Activated T-cell treated with anti-CD3 and anti-CD28 coated beads for 24 hours (primary cell): ENCODE results near the gene TEX2.
"Not testable (repeated sequence)": the region's sequence is repeated elsewhere in the genome, so short reads cannot be mapped to it uniquely, and the experiment has no call there.

ENCODE experiments used
- DNase-seq: peaks from one replicate; pipeline ENCODE4 v3.0.0-alpha.2; 2020; ENCODE audit warnings: low read depth

Gene TEX2

GRCh38 chr17:64213995-64214811 is 48.9 kb downstream of the TEX2 start:
- DNase-seq, result no peak

- no peak for DNase-seq
Measured at GRCh38 chr17:64212122-64212521, 50.9 kb downstream of the TEX2 start.

- DNase-seq, result no peak
Measured at GRCh38 chr17:64209983-64210382, 53.1 kb downstream of the TEX2 start.

- no peak for DNase-seq
Measured at GRCh38 chr17:64209356-64209941, 53.6 kb downstream of the TEX2 start.

GRCh38 chr17:64208656-64209055 is 54.4 kb downstream of the TEX2 start:
- not testable (repeated sequence) for DNase-seq

- no peak for DNase-seq
Measured at GRCh38 chr17:64205804-64206203, 57.3 kb downstream of the TEX2 start.

GRCh38 chr17:64203630-64204029 is 59.4 kb downstream of the TEX2 start:
- DNase-seq, result no peak

GRCh38 chr17:64202683-64203344 is 60.2 kb downstream of the TEX2 start:
- DNase-seq, result no peak

- no peak for DNase-seq
Measured at GRCh38 chr17:64200080-64201032, 62.7 kb downstream of the TEX2 start.

- no peak for DNase-seq
Measured at GRCh38 chr17:64198331-64199090, 64.5 kb downstream of the TEX2 start.

GRCh38 chr17:64196601-64197000 is 66.5 kb downstream of the TEX2 start:
- no peak for DNase-seq

- no peak for DNase-seq
Measured at GRCh38 chr17:64193561-64193960, 69.5 kb downstream of the TEX2 start.

- DNase-seq, result no peak
Measured at GRCh38 chr17:64192589-64192988, 70.5 kb downstream of the TEX2 start.

GRCh38 chr17:64190472-64190871 is 72.6 kb downstream of the TEX2 start:
- no peak for DNase-seq

GRCh38 chr17:64188088-64188487 is 75.0 kb downstream of the TEX2 start:
- DNase-seq, result no peak

GRCh38 chr17:64187093-64187895 is 75.8 kb downstream of the TEX2 start:
- DNase-seq, result no peak

- DNase-seq, result no peak
Measured at GRCh38 chr17:64186171-64187092, 76.6 kb downstream of the TEX2 start.

GRCh38 chr17:64185557-64185956 is 77.5 kb downstream of the TEX2 start:
- not testable (repeated sequence) for DNase-seq

- DNase-seq, result no peak
Measured at GRCh38 chr17:64185101-64185500, 78.0 kb downstream of the TEX2 start.
